Kidney (tissue), 14 donors: ENCODE results near the gene ARHGAP29. TPM values are rescaled to one million over a fixed set of nuclear protein-coding genes. Genes with fewer than 3 reads are reported as not detected.

ENCODE experiments used
- DNase-seq, 5 donors: peaks; one replicate each; pipeline ENCODE4 v3.0.0-alpha.2; 2013 to 2020
- FAIRE-seq: peaks from 2 replicates; lab custom pipeline; 2012; peaks lifted over from hg19 to GRCh38; lab: Jason Lieb, UNC
- H3K27ac ChIP-seq, 2 donors: one replicate each; pipeline ENCODE4 v1.7.0; 2013; ENCODE audit warnings: low read depth in 2 of 2, low read length in 2 of 2, inconsistent platforms in 1 of 2
- H3K27me3 ChIP-seq: one replicate; pipeline ENCODE4 v1.7.1; 2013; ENCODE audit warnings: low read length, inconsistent platforms; ENCODE audit not compliant: control insufficient read depth, insufficient read depth
- H3K36me3 ChIP-seq, 3 donors: one replicate each; pipeline versions ENCODE4 v1.7.0 to v1.7.1; 2013; ENCODE audit warnings: low read length in 3 of 3, control low read depth in 1 of 3, inconsistent platforms in 1 of 3; ENCODE audit not compliant: insufficient read depth in 3 of 3, control insufficient read depth in 2 of 3
- H3K4me1 ChIP-seq, 3 donors: one replicate each; pipeline versions ENCODE4 v1.7.0 to v1.7.1; 2013; ENCODE audit warnings: low read length in 3 of 3, inconsistent platforms in 1 of 3, low read depth in 1 of 3; ENCODE audit not compliant: control insufficient read depth in 2 of 3, insufficient read depth in 2 of 3
- H3K4me3 ChIP-seq, 3 donors: one replicate each; pipeline versions ENCODE4 v1.7.0 to v1.8.1; 2013; ENCODE audit warnings: low read length in 3 of 3, control low read depth in 1 of 3, inconsistent platforms in 1 of 3
- H3K9ac ChIP-seq, 3 donors: one replicate each; pipeline versions ENCODE4 v1.7.0 to v1.7.1; 2013; ENCODE audit warnings: low read length in 3 of 3, control low read depth in 1 of 3, inconsistent platforms in 1 of 3
- H3K9me3 ChIP-seq, 3 donors: one replicate each; pipeline versions ENCODE4 v1.7.0 to v1.7.1; 2013; ENCODE audit warnings: low read length in 3 of 3, control low read depth in 1 of 3, inconsistent platforms in 1 of 3; ENCODE audit not compliant: control insufficient read depth in 2 of 3, insufficient read depth in 1 of 3
- intact Hi-C: fragments of 100-400 bp; cut with DNase I; formaldehyde crosslinking; loops from one replicate; pipeline ENCODE4 v1.11.1; 2022
- polyA plus RNA-seq: library from polyadenylated mRNA; stranded (reverse); fragments of 350-450 nt; fragmentation: Illumina TruSeq; extraction: RNeasy Lipid Tissue Mini Kit (QIAGEN cat#74804); gene quantifications from one replicate; pipeline ENCODE4 v1.2.3, GENCODE V29; 2014; ENCODE audit warnings: low read depth, low replicate concordance; ENCODE audit not compliant: insufficient read depth
- total RNA-seq: library from RNA; stranded (reverse); fragmentation: NEBNext Ultra II Directional; extraction: Animal tissue kit (Norgen Biotek cat#: 25700); gene quantifications from one replicate; pipeline ENCODE4 v1.2.1, GENCODE V29; 2021
- TF ChIP-seq, protein P1 (sequence below): IDR thresholded peaks from 3 replicates; pipeline ENCODE4 v1.5.1; 2012; ENCODE audit warnings: mild to moderate bottlenecking, moderate library complexity, borderline replicate concordance; ENCODE audit not compliant: insufficient read depth; ENCODE audit errors: extremely low read depth
- donor health status: control.
- donor health status: control.
- donor health status: control.
- donor health status: control.
- donor health status: control.
- donor health status: DM: yes; HTN: yes; CAD: no.
- donor health status: Normal renal cell carcinoma (clear cell type).

ARHGAP29 gene
- total and polyA plus RNA-seq, 2 donors from 2014 or later = 15.9 to 145 TPM

DNA sequence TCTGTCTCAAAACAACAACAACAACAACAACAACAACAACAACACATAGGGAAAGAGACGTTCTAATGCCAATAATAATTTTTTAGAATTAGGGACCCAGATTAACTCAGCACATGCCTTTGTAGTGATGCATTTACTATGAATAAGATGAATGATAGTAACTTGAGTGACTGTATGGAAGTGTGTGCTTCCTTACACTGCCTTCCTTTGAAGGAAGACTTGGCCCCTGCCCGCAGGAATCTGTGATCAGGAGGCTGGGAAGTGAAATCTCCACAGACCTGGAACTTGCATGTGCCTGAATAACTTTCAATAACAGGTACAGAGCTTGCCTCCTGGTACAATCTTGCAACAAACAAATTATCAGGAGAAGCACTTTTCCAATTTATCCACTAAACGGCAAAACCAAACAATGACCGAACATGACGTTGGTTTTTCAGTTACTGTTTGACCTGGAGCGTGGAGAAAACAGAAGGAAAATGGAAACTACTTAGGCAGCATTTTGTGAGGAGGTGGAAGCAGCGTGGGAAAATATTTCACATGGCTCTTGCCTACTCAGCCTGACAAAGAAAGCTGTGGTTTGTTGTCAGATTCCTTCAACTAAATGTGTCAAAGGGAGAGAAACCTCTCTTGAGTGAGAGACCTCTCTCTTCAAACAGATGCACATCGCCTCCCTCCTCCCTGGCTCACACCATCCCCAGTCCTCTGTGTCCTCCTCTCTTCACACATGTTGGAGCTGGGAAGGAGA, 106.4 kb downstream of the ARHGAP29 start:
- intact Hi-C loops = no loop called here
- no peak overlapping the region for H3K27ac ChIP-seq
- TF ChIP-seq, protein P1, sequence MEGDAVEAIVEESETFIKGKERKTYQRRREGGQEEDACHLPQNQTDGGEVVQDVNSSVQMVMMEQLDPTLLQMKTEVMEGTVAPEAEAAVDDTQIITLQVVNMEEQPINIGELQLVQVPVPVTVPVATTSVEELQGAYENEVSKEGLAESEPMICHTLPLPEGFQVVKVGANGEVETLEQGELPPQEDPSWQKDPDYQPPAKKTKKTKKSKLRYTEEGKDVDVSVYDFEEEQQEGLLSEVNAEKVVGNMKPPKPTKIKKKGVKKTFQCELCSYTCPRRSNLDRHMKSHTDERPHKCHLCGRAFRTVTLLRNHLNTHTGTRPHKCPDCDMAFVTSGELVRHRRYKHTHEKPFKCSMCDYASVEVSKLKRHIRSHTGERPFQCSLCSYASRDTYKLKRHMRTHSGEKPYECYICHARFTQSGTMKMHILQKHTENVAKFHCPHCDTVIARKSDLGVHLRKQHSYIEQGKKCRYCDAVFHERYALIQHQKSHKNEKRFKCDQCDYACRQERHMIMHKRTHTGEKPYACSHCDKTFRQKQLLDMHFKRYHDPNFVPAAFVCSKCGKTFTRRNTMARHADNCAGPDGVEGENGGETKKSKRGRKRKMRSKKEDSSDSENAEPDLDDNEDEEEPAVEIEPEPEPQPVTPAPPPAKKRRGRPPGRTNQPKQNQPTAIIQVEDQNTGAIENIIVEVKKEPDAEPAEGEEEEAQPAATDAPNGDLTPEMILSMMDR = no peak
- no peaks in the 10 kb centered on the region for H3K36me3 ChIP-seq
- H3K9me3 ChIP-seq = no peaks in the 10 kb centered on the region
- peaks cover 0 to 2% (median 2%) of the 10 kb centered on the region in 3 donors for H3K4me1 ChIP-seq
- H3K4me3 ChIP-seq = no peak overlapping the region
- peak overlapping the region in 1 of 3 donors; percentile 42 for H3K9ac ChIP-seq
- DNase-seq (peak in 1 of 5 donors; percentile 68), FAIRE-seq (no peak)
- H3K27me3 ChIP-seq = no peaks in the 10 kb centered on the region

DNA sequence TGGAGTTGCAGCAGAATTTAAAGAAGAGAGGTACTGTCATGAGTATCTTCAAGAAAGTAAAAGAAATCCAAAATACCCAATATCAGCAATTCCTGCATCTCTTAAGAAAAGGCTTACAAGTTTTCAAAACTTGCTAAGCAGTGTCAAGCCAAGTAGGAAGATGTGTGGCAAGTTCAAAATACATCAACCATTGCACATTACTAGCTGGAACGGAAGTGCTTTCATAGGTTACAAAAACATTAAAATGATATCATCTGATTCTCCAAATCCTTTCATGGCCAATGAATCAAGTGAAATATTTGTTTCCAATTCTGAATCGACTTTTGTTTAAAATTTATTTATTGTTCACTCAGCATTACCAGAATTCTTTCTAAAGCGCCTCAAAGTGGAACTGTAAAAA, 110.7 kb downstream of the ARHGAP29 start:
- H3K4me1 ChIP-seq = peaks cover 0 to 10% (median 2%) of the 10 kb centered on the region in 3 donors
- no peak overlapping the region for H3K9ac ChIP-seq
- H3K27ac ChIP-seq = no peak overlapping the region
- no peaks in the 10 kb centered on the region for H3K9me3 ChIP-seq
- TF ChIP-seq, protein P1 = no peak
- intact Hi-C loops = no loop called here
- no peak overlapping the region for H3K4me3 ChIP-seq
- H3K36me3 ChIP-seq = no peaks in the 10 kb centered on the region
- FAIRE-seq (no peak), DNase-seq (no peak)
- H3K27me3 ChIP-seq = no peaks in the 10 kb centered on the region

DNA sequence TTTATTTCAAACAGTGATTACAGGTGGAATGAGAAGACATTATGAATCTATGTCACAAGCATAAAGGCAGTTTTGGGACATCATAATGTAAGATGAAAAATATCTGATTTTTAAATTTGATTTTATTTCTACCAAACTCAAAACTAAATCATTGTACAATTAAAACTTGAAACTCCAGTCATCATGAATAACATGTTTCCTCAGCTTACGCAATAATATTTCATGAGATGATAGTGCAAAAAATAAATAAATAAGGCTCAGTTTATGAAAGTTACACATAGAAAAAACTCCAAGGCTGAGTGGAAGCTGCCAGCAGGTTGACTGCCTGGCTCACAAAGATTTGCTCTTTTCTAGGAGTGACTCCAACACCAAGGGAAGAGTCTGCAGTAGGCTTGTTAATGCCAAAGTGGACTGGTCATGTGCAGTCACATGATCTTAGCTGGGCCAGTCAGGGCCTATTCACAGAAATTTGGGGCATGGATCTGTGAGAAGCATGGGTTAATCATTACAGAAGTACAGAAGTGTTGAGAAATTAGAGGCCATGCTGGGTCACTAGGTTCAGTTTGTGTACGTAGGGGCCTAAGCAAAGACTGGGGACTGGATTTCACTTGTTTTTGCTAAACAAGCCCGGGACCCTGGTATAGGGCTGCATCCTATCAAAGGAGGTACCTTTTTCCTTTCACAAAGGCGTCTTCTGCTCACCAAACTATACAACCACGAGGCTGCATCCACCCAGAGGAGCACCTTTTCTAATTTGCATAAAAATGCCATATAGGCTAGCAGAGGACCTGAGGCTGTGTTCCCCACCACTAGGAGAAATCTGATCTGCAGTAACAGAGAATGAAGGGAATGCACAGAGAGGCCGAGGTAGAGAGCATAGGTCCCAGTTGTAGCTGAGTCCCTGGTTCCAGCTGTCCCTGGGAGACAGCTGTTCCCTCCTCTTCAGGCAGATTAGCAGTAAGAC, 111.6 kb downstream of the ARHGAP29 start:
- intact Hi-C loops = no loop called here
- Histone ChIP-seq H3K27ac (no peak overlapping the region), H3K36me3 (no peaks in the 10 kb centered on the region), H3K4me1 (peaks cover 0 to 10% (median 4%) of the 10 kb centered on the region in 3 donors), H3K27me3 (no peaks in the 10 kb centered on the region), H3K9ac (no peak overlapping the region), H3K9me3 (no peaks in the 10 kb centered on the region), H3K4me3 (no peak overlapping the region)
- FAIRE-seq = no peak
- TF ChIP-seq, protein P1 = no peak
- peak in 3 of 5 donors; percentile 46 to 78 (median 76) for DNase-seq
